GM23338 (cell line): ENCODE data around the gene MTA2. TPM values are rescaled to one million over a fixed set of nuclear protein-coding genes. Genes with fewer than 3 reads are reported as not detected.

Experiments used
- ATAC-seq: fragments of 200-7000 bp; cut with Tn5 transposase; 3 replicates; pipeline ENCODE4 v1.9.1; 2020
- DNase-seq: peaks from one replicate; pipeline ENCODE4 v3.0.0-alpha.2; 2015; ENCODE audit warnings: low spot score
- H2AFZ ChIP-seq: fragments of 200-600 bp; sonication (generic); 2 replicates; pipeline ENCODE4 v1.8.0; 2016; ENCODE audit warnings: antibody characterized with exemption, mild to moderate bottlenecking, moderate library complexity
- H3F3A ChIP-seq: fragments of 200-600 bp; sonication (generic); replicated peaks from 2 replicates; pipeline ENCODE4 v1.8.0; 2017; ENCODE audit warnings: antibody characterized with exemption, mixed run types, low read depth
- H3K27ac ChIP-seq: fragments of 200-600 bp; sonication (generic); 2 replicates; pipeline ENCODE4 v1.6.1; 2016; ENCODE audit warnings: low read depth
- H3K27me3 ChIP-seq: fragments of 200-600 bp; sonication (generic); 2 replicates; pipeline ENCODE4 v1.8.0; 2016; ENCODE audit warnings: mild to moderate bottlenecking, mixed run types, moderate library complexity; ENCODE audit not compliant: insufficient read depth
- H3K36me3 ChIP-seq: fragments of 200-600 bp; sonication (generic); 2 replicates; pipeline ENCODE4 v1.8.0; 2016; ENCODE audit warnings: mild to moderate bottlenecking; ENCODE audit not compliant: insufficient read depth
- H3K4me1 ChIP-seq: fragments of 200-600 bp; sonication (generic); 2 replicates; pipeline ENCODE4 v1.8.0; 2016; ENCODE audit warnings: mild to moderate bottlenecking, moderate library complexity; ENCODE audit not compliant: insufficient read depth
- H3K4me2 ChIP-seq: fragments of 200-600 bp; sonication (generic); 2 replicates; pipeline ENCODE4 v1.7.1; 2017; ENCODE audit warnings: mixed run types
- H3K4me3 ChIP-seq: fragments of 200-600 bp; sonication (generic); 2 replicates; pipeline ENCODE4 v1.6.1; 2016; ENCODE audit warnings: mixed run types
- H3K79me2 ChIP-seq: fragments of 200-600 bp; sonication (generic); replicated peaks from 2 replicates; pipeline ENCODE4 v1.8.0; 2017; ENCODE audit warnings: mild to moderate bottlenecking; ENCODE audit not compliant: insufficient read depth
- H3K9me2 ChIP-seq: fragments of 200-600 bp; sonication (generic); 2 replicates; pipeline ENCODE4 v1.8.0; 2017; ENCODE audit not compliant: insufficient read depth
- H4K20me1 ChIP-seq: fragments of 200-600 bp; sonication (generic); replicated peaks from 2 replicates; pipeline ENCODE4 v1.8.0; 2017; ENCODE audit warnings: mild to moderate bottlenecking; ENCODE audit not compliant: insufficient read depth
- H3K27ac Mint-ChIP-seq: 2 replicates; pipeline ENCODE4 v1.8.0; 2020; ENCODE audit warnings: inconsistent platforms, mild to moderate bottlenecking, moderate library complexity, mixed read lengths
- H3K27me3 Mint-ChIP-seq: 3 replicates; pipeline ENCODE4 v1.8.0; 2022; ENCODE audit warnings: low read depth, mild to moderate bottlenecking, moderate library complexity, mixed read lengths, inconsistent platforms; ENCODE audit not compliant: insufficient read depth, poor library complexity
- H3K36me3 Mint-ChIP-seq: 3 replicates; pipeline ENCODE4 v1.8.0; 2021; ENCODE audit warnings: low read depth, mild to moderate bottlenecking, inconsistent platforms, moderate library complexity, mixed read lengths
- H3K4me1 Mint-ChIP-seq: 3 replicates; pipeline ENCODE4 v1.8.0; 2020; ENCODE audit warnings: mild to moderate bottlenecking, inconsistent platforms, mixed read lengths
- H3K4me3 Mint-ChIP-seq: 3 replicates; pipeline ENCODE4 v1.8.0; 2021; ENCODE audit warnings: moderate library complexity, mild to moderate bottlenecking, inconsistent platforms, mixed read lengths
- H3K9me3 Mint-ChIP-seq: 3 replicates; pipeline ENCODE4 v1.8.0; 2020; ENCODE audit warnings: moderate library complexity, mild to moderate bottlenecking, inconsistent platforms, mixed read lengths
- CREB1 ChIP-seq: fragments of 250-450 bp; sonication (Bioruptor Pico); IDR thresholded peaks from 2 replicates; pipeline ENCODE4 v1.5.0; 2020; ENCODE audit warnings: low read depth, mild to moderate bottlenecking, moderate library complexity
- EZH2phosphoT487 ChIP-seq: fragments of 200-600 bp; sonication (generic); IDR thresholded peaks from one replicate; pipeline ENCODE4 v1.8.1; 2018; ENCODE audit warnings: antibody characterized with exemption; ENCODE audit not compliant: unreplicated experiment
- NANOG ChIP-seq: IDR thresholded peaks from 2 replicates; pipeline ENCODE4 v1.6.1; 2016; ENCODE audit warnings: antibody characterized with exemption, borderline replicate concordance
- STAT1 ChIP-seq: IDR thresholded peaks from one replicate; pipeline ENCODE4 v1.6.1; 2016; ENCODE audit warnings: antibody characterized with exemption; ENCODE audit not compliant: unreplicated experiment
- ZNF114 ChIP-seq: fragments of 250-450 bp; sonication (Bioruptor Pico); IDR thresholded peaks from 2 replicates; pipeline ENCODE4 v1.5.0; 2020; ENCODE audit warnings: mild to moderate bottlenecking, moderate library complexity
- ZNF331 ChIP-seq: fragments of 250-450 bp; sonication (Bioruptor Pico); IDR thresholded peaks from 2 replicates; pipeline ENCODE4 v1.5.0; 2020; ENCODE audit warnings: low read depth, mild to moderate bottlenecking, moderate library complexity
- polyA plus RNA-seq: library from polyadenylated mRNA; unstranded; fragments of >200 nt; fragmentation: Nextera tagmentation; extraction: Ambion mirVana; gene quantifications from 2 replicates; pipeline ENCODE4 v1.2.1, GENCODE V29; 2016
- total RNA-seq: library from RNA; depleted of rRNA; stranded (reverse); fragments of >200 nt; shearing (Covaris generic); gene quantifications from 2 replicates; pipeline ENCODE4 v1.2.3, GENCODE V29; 2014
- TF ChIP-seq, protein P1 (sequence below): IDR thresholded peaks from 2 replicates; pipeline ENCODE4 v1.6.1; 2016; ENCODE audit warnings: antibody characterized with exemption
- TF ChIP-seq, protein P2 (sequence below): IDR thresholded peaks from one replicate; pipeline ENCODE4 v1.6.1; 2018; ENCODE audit warnings: antibody characterized with exemption; ENCODE audit not compliant: unreplicated experiment
- TF ChIP-seq, protein P3 (sequence below), 2 experiments: fragments of 200-600 bp in 1 of 2; sonication (generic) in 1 of 2; conservative IDR thresholded peaks; 2 replicates each; pipeline versions ENCODE4 v1.5.1 to v1.6.1; 2016 to 2017; ENCODE audit warnings: antibody characterized with exemption in 2 of 2, low read depth in 2 of 2, mild to moderate bottlenecking in 2 of 2, moderate library complexity in 1 of 2

The MTA2 gene
- total and polyA plus RNA-seq, 2 experiments from 2014 or later, result 22.9 to 102 TPM

DNA sequence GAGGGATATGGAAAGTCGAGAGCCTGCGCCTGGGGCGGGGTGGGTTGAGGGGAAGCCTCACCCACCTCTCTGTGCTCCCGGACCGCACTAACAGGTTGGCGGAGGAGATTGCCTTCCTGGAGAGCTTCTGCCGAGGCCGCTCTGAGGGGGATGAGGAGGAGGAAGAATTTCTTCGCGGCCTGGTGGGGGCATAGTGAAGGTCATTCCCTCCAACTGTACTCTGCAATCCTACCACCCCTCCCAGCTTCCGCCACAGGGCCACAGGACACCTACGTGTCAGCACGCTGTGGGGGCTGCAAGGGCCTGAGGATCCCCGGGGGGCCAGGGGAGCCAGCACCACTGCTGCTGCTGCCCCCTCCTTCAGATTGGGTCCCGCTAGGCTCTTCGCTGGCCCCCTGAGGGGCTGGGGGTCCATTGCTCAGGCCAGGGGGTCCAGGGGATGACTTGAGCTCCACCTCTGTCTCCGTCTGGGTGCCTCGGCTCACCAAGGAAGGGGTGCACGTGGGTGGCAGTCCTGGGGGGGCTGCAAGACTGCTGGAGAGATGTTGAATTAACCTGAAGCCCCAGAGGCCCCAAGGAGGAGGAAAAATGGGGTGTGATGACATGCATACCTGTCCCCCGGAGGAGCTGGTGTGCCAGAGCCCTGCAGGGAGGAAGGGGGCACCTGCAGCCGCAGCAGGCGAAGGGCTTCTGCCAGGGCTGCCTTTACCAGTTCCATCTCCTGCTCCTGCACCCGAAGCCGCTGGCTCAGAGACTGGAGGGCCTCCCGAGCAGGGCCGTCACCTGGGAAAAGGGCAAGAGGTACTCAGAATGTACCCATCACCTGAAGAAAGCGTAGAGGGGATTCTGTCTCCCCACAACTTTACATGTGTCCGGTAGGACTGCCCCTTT is 9.4 kb upstream of the MTA2 start:
- no peak overlapping the region for H3K27ac ChIP-seq
- Mint-ChIP-seq H3K4me1 (peaks cover 49% of the 10 kb centered on the region), H3K27me3 (peaks cover 25% of the 10 kb centered on the region), H3K4me3 (peak overlapping the region; percentile 85), H3K36me3 (peaks cover 7% of the 10 kb centered on the region; the same call in 2 of the 3 replicates), H3K9me3 (peaks cover 4% of the 10 kb centered on the region; the same call in 2 of the 3 replicates), H3K27ac (no peak overlapping the region)
- H3K79me2 ChIP-seq, result no peaks in the 10 kb centered on the region
- TF ChIP-seq, protein P1, sequence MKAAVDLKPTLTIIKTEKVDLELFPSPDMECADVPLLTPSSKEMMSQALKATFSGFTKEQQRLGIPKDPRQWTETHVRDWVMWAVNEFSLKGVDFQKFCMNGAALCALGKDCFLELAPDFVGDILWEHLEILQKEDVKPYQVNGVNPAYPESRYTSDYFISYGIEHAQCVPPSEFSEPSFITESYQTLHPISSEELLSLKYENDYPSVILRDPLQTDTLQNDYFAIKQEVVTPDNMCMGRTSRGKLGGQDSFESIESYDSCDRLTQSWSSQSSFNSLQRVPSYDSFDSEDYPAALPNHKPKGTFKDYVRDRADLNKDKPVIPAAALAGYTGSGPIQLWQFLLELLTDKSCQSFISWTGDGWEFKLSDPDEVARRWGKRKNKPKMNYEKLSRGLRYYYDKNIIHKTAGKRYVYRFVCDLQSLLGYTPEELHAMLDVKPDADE, result no peak
- TF ChIP-seq ZNF331 (CRISPR knock-in tag) (no peak), STAT1 (no peak), ZNF114 (CRISPR knock-in tag) (no peak), CREB1 (CRISPR knock-in tag) (no peak)
- TF ChIP-seq, protein P2, sequence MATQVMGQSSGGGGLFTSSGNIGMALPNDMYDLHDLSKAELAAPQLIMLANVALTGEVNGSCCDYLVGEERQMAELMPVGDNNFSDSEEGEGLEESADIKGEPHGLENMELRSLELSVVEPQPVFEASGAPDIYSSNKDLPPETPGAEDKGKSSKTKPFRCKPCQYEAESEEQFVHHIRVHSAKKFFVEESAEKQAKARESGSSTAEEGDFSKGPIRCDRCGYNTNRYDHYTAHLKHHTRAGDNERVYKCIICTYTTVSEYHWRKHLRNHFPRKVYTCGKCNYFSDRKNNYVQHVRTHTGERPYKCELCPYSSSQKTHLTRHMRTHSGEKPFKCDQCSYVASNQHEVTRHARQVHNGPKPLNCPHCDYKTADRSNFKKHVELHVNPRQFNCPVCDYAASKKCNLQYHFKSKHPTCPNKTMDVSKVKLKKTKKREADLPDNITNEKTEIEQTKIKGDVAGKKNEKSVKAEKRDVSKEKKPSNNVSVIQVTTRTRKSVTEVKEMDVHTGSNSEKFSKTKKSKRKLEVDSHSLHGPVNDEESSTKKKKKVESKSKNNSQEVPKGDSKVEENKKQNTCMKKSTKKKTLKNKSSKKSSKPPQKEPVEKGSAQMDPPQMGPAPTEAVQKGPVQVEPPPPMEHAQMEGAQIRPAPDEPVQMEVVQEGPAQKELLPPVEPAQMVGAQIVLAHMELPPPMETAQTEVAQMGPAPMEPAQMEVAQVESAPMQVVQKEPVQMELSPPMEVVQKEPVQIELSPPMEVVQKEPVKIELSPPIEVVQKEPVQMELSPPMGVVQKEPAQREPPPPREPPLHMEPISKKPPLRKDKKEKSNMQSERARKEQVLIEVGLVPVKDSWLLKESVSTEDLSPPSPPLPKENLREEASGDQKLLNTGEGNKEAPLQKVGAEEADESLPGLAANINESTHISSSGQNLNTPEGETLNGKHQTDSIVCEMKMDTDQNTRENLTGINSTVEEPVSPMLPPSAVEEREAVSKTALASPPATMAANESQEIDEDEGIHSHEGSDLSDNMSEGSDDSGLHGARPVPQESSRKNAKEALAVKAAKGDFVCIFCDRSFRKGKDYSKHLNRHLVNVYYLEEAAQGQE, result no peak
- ATAC-seq, result no peak
- H3K4me1 ChIP-seq, result peaks cover 8% of the 10 kb centered on the region; the same call in 1 of the 2 replicates
- H3K4me3 ChIP-seq, result peak overlapping the region; percentile 83
- H3K27me3 ChIP-seq, result peaks cover 11% of the 10 kb centered on the region; the same call in 1 of the 2 replicates
- peak overlapping the region; percentile 96 for H3K4me2 ChIP-seq
- H3F3A ChIP-seq, result peaks cover 20% of the 10 kb centered on the region
- H4K20me1 ChIP-seq, result no peaks in the 10 kb centered on the region
- H2AFZ ChIP-seq, result peak overlapping the region; percentile 98; the same call in 1 of the 2 replicates
- DNase-seq, result no peak
- H3K36me3 ChIP-seq, result no peaks in the 10 kb centered on the region
- H3K9me2 ChIP-seq, result no peaks in the 10 kb centered on the region

DNA sequence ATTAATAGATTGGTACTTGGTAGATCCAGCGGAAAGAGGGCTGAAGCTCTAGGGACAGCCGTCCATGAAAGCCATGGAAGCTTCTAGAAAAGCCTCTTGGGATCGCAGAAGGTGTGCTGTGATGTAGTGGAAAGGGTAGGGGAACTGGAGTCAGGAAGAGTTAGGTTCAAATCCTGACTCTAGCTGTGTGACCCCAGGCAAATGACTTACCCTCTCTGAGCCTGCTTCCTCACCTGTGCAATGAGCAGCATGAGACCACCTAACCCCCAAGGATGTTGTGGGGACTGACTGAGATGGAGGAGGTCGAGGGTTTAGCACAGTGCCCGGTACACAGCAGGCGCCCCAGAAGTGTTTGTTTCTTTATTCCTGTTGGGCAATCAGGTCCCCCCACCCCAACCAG is 8.7 kb upstream of the MTA2 start:
- DNase-seq, result no peak
- Mint-ChIP-seq H3K9me3 (peaks cover 4% of the 10 kb centered on the region; the same call in 2 of the 3 replicates), H3K36me3 (peaks cover 7% of the 10 kb centered on the region; the same call in 1 of the 3 replicates), H3K27me3 (peaks cover 26% of the 10 kb centered on the region), H3K27ac (no peak overlapping the region), H3K4me1 (peaks cover 49% of the 10 kb centered on the region), H3K4me3 (peak overlapping the region; percentile 23; the same call in 1 of the 3 replicates)
- peaks cover 20% of the 10 kb centered on the region for H3F3A ChIP-seq
- no peaks in the 10 kb centered on the region for H3K36me3 ChIP-seq
- H3K79me2 ChIP-seq, result no peaks in the 10 kb centered on the region
- H2AFZ ChIP-seq, result no peak overlapping the region
- peaks cover 11% of the 10 kb centered on the region; the same call in 1 of the 2 replicates for H3K27me3 ChIP-seq
- H3K9me2 ChIP-seq, result no peaks in the 10 kb centered on the region
- no peak overlapping the region for H3K27ac ChIP-seq
- no peak overlapping the region for H3K4me3 ChIP-seq
- H3K4me1 ChIP-seq, result peaks cover 8% of the 10 kb centered on the region; the same call in 1 of the 2 replicates
- no peak overlapping the region for H3K4me2 ChIP-seq
- ATAC-seq, result no peak
- no peaks in the 10 kb centered on the region for H4K20me1 ChIP-seq
- TF ChIP-seq STAT1 (no peak), CREB1 (CRISPR knock-in tag) (no peak), NANOG (no peak), EZH2phosphoT487 (no peak)
- TF ChIP-seq, protein P3, sequence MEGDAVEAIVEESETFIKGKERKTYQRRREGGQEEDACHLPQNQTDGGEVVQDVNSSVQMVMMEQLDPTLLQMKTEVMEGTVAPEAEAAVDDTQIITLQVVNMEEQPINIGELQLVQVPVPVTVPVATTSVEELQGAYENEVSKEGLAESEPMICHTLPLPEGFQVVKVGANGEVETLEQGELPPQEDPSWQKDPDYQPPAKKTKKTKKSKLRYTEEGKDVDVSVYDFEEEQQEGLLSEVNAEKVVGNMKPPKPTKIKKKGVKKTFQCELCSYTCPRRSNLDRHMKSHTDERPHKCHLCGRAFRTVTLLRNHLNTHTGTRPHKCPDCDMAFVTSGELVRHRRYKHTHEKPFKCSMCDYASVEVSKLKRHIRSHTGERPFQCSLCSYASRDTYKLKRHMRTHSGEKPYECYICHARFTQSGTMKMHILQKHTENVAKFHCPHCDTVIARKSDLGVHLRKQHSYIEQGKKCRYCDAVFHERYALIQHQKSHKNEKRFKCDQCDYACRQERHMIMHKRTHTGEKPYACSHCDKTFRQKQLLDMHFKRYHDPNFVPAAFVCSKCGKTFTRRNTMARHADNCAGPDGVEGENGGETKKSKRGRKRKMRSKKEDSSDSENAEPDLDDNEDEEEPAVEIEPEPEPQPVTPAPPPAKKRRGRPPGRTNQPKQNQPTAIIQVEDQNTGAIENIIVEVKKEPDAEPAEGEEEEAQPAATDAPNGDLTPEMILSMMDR (conservative IDR thresholded peaks at IDR 0.05; ENCODE audit: low read depth in 2 of 2), result no peak
